ENCODE results near the gene RBM12. TPM values are rescaled to one million over a fixed set of nuclear protein-coding genes. Genes with fewer than 3 reads are reported as not detected.

The RBM12 gene
- total RNA-seq, 4 donors from 2014 or later = 9.8 to 23.7 (median 20.7) TPM

DNA sequence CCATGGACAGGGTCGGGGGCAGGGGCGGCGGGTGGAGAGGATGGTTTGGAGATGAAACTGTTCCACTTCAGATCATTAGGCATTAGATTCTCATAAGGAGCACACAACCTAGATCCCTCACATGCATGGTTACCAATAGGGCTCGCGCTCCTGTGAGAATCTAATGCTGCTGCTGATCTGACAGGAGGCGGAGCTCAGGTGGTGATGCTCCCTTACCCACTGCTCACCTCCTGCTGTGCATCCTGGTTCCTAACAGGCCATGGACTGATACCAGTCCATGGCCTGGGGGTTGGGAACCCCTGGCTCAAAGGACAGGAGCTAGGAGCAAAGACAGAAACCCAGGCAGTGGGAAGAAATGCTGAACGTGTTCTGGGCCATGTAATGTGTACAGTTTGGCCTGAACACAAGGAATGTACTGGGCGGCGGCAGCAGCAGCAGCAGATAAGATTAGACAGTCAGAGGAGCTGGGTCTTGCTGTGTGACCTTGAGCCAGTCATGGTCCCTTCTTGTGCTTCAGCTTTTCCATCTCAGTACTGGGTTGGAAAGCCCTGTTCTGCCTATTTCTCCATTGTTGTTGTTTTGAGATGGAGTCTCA lies 53.8 kb downstream of the RBM12 start:
- in situ Hi-C loops (cut with MboI; ENCODE audit: low sequenced_read_pairs in 4 of 4) (no loop called here), intact Hi-C loops (cut with DNase I; ENCODE audit: low total_unique reads) (loop anchor here (10.0 kb wide), 1 partner anchor 146 kb away; no protein-coding TSS in a partner anchor)
- no peaks in the 10 kb centered on the region for H3K9me3 ChIP-seq

DNA sequence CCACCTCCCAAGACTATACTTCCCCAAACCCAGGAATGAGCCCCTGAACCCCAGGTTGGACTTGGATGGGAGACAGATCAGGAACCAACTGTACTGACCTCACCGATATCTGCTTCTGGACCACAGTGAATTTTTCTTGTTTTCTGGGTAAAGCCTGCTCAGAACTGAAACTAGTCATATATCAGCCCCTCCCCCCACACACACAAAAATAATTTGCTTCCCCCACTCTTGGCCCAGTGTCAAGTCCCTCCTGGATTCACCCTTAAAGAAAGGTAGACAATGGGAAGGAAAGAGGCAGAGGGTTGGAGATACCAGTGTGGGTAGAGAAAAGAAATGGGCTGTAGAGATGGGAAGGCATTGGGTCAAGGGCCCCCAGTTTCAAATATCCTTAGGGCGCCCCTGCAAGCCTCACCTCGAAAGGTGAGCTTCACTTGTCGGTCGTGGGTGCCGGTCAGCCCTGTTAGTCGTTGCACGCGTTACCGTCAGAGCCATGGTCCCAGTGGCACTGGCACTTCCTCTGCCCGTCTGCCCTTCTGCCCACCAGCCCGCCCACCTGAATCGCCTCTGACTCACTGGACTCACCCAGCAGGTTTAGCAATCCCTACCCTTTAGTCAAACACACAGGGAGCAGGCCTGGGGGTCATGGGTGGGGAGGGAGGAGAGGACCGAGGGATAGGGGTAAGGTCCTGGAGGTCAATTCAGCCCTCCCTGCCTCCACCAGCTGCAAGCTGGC lies 57.5 kb downstream of the RBM12 start:
- Histone ChIP-seq H3K4me3 (no peak overlapping the region), H3K27ac (no peak overlapping the region), H3K27me3 (no peaks in the 10 kb centered on the region), H3K36me3 (no peaks in the 10 kb centered on the region), H3K4me1 (no peaks in the 10 kb centered on the region), H3K9me3 (no peaks in the 10 kb centered on the region)
- TF ChIP-seq, protein P1, sequence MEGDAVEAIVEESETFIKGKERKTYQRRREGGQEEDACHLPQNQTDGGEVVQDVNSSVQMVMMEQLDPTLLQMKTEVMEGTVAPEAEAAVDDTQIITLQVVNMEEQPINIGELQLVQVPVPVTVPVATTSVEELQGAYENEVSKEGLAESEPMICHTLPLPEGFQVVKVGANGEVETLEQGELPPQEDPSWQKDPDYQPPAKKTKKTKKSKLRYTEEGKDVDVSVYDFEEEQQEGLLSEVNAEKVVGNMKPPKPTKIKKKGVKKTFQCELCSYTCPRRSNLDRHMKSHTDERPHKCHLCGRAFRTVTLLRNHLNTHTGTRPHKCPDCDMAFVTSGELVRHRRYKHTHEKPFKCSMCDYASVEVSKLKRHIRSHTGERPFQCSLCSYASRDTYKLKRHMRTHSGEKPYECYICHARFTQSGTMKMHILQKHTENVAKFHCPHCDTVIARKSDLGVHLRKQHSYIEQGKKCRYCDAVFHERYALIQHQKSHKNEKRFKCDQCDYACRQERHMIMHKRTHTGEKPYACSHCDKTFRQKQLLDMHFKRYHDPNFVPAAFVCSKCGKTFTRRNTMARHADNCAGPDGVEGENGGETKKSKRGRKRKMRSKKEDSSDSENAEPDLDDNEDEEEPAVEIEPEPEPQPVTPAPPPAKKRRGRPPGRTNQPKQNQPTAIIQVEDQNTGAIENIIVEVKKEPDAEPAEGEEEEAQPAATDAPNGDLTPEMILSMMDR (IDR thresholded peaks at IDR 0.05 in 4 of 5, conservative IDR thresholded peaks at IDR 0.05 in 1 of 5) = no peak
- TF ChIP-seq POLR2A (IDR thresholded peaks at IDR 0.05) = no peak
- no peak for DNase-seq
- ATAC-seq = no peak
- intact Hi-C loops (cut with DNase I; ENCODE audit: low total_unique reads) = no loop called here
- in situ Hi-C loops (cut with MboI; ENCODE audit: low sequenced_read_pairs in 4 of 4) = no loop called here

More for the DNA sequence above, 53.8 kb downstream of the RBM12 start:
- Histone ChIP-seq H3K4me3 (no peak overlapping the region), H3K36me3 (no peaks in the 10 kb centered on the region), H3K27me3 (no peaks in the 10 kb centered on the region), H3K4me1 (no peaks in the 10 kb centered on the region), H3K27ac (no peak overlapping the region)
- DNase-seq (no peak), ATAC-seq (no peak)
- TF ChIP-seq, protein P1 (IDR thresholded peaks at IDR 0.05 in 4 of 5, conservative IDR thresholded peaks at IDR 0.05 in 1 of 5) = no peak
- no peak for TF ChIP-seq POLR2A (IDR thresholded peaks at IDR 0.05)

DNA sequence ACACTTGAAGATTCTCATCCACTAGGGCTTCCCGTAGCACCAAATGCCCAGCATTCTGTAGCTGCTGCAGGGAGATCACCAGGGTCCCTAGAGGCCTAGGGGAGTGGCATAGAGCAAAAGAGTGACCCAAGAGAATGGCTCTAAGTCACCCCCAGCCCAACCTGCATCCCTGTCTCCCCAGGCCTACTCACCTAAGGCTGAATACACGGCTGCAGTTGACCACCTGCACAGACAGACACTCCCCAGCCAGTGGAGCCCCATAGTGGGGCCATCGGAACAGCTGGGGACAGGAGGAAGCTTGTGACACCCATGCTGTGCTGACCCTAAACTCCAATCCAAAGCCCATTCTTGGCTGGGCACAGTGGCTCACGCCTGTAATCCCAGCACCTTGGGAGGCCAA lies 58.6 kb downstream of the RBM12 start:
- in situ Hi-C loops (cut with MboI; ENCODE audit: low sequenced_read_pairs in 4 of 4) = no loop called here
- Histone ChIP-seq H3K36me3 (no peaks in the 10 kb centered on the region), H3K9me3 (no peaks in the 10 kb centered on the region), H3K27me3 (peaks cover 0 to 2% (median 0%) of the 10 kb centered on the region in 3 donors), H3K4me3 (no peak overlapping the region), H3K4me1 (peaks cover under 1 to 3% of the 10 kb centered on the region in 2 donors), H3K27ac (no peak overlapping the region)
- TF ChIP-seq, protein P1 (IDR thresholded peaks at IDR 0.05 in 4 of 5, conservative IDR thresholded peaks at IDR 0.05 in 1 of 5) = no peak
- TF ChIP-seq POLR2A (IDR thresholded peaks at IDR 0.05) = no peak
- DNase-seq (no peak), ATAC-seq (no peak)
- intact Hi-C loops (cut with DNase I; ENCODE audit: low total_unique reads) = no loop called here

DNA sequence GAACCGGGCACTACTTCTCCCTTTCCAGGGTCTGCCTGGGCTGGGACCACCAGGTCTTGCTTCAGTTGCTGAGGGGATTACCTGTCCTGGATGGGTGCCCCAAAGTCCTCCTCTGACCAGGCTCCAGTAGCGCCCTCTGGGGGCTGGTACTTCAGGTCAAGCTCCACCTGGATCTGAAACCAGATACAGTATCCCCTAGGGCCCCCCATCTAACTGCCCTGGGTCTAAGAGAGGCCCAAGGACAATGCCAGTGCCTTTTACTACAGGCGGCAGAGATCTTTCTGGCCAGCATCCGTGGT lies 60.3 kb downstream of the RBM12 start:
- Histone ChIP-seq H3K4me3 (no peak overlapping the region), H3K27ac (no peak overlapping the region), H3K9me3 (no peaks in the 10 kb centered on the region), H3K36me3 (no peaks in the 10 kb centered on the region), H3K4me1 (peaks cover 6 to 10% of the 10 kb centered on the region in 2 donors), H3K27me3 (peaks cover 4 to 12% (median 11%) of the 10 kb centered on the region in 3 donors)
- intact Hi-C loops (cut with DNase I; ENCODE audit: low total_unique reads) = loop anchor here (5.0 kb wide), 3 partner anchors 58 to 348 kb away; partner anchors contain the start of genes CPNE1, RBM12, RBM39 and SCAND1
- ATAC-seq (no peak), DNase-seq (no peak)
- TF ChIP-seq, protein P1 (IDR thresholded peaks at IDR 0.05 in 4 of 5, conservative IDR thresholded peaks at IDR 0.05 in 1 of 5) = peak in 1 of 5 experiments; percentile 10
- no peak for TF ChIP-seq POLR2A (IDR thresholded peaks at IDR 0.05)
- in situ Hi-C loops (cut with MboI; ENCODE audit: low sequenced_read_pairs in 4 of 4) = no loop called here

Data from gastrocnemius medialis (tissue), 4 donors.